Adrenal gland (tissue), 12 donors: Measurements from ENCODE around the gene KIRREL3. TPM values are rescaled to one million over a fixed set of nuclear protein-coding genes. Genes with fewer than 3 reads are reported as not detected.

Experiments used
- DNase-seq, 7 donors: peaks; one replicate each; pipeline ENCODE4 v3.0.0-alpha.2; 2019 to 2020
- H3K27ac ChIP-seq, 5 donors: fragments of 200-600 bp; sonication (generic) in 4 of 5; 1 replicate in 3 of 5; 2 replicates in 2 of 5; pipeline versions ENCODE4 v1.5.1 to v1.8.0; 2016 to 2020; ENCODE audit warnings: mild to moderate bottlenecking in 1 of 5
- H3K27me3 ChIP-seq: fragments of 200-600 bp; 2 replicates; pipeline ENCODE4 v1.8.0; 2021
- H3K36me3 ChIP-seq, 2 donors: fragments of 200-600 bp; replicated peaks in 1 of 2; 1 replicate in 1 of 2; 2 replicates in 1 of 2; pipeline versions ENCODE4 v1.5.1 to v1.8.0; 2018 to 2022
- H3K4me1 ChIP-seq, 2 donors: fragments of 200-600 bp; replicated peaks in 1 of 2; 1 replicate in 1 of 2; 2 replicates in 1 of 2; pipeline versions ENCODE4 v1.5.1 to v1.8.0; 2018 to 2021
- H3K4me3 ChIP-seq, 4 donors: fragments of 200-600 bp; sonication (generic) in 3 of 4; one replicate each; pipeline ENCODE4 v1.5.1; 2016 to 2018
- H3K9me3 ChIP-seq, 3 donors: fragments of 200-600 bp; sonication (generic) in 1 of 3; replicated peaks in 1 of 3; 1 replicate in 2 of 3; 2 replicates in 1 of 3; pipeline versions ENCODE4 v1.5.1 to v1.8.0; 2016 to 2021
- POLR2A ChIP-seq, 2 donors: fragments of 450-650 bp; IDR thresholded peaks; one replicate each; pipeline ENCODE4 v1.6.1; 2017; ENCODE audit warnings: antibody characterized with exemption in 2 of 2, mild to moderate bottlenecking in 2 of 2, moderate library complexity in 1 of 2
- WGBS, 4 donors: extraction: QIAGEN DNeasy Blood & Tissue Kit in 2 of 4; methylation state at CpG; one replicate each; pipeline versions ENCODE4 v1.1.5 to v1.1.7; 2013 to 2017; 5-methylcytosine and 5-hydroxymethylcytosine counted together
- intact Hi-C, 2 donors: fragments of 100-400 bp; cut with DNase I; formaldehyde crosslinking; loops; one replicate each; pipeline versions ENCODE4 v1.14.1 to v1.15.0; 2022 to 2023
- polyA plus RNA-seq, 3 donors: library from polyadenylated mRNA; stranded (reverse); fragments of 200-250 nt in 2 of 3; fragments of 350-450 nt in 1 of 3; fragmentation: Illumina TruSeq in 1 of 3; extraction: RNeasy Lipid Tissue Mini Kit (QIAGEN cat#74804) in 1 of 3; gene quantifications; one replicate each; pipeline ENCODE4 v1.2.3, GENCODE V29; 2013 to 2014
- total RNA-seq, 9 donors: library from RNA; depleted of rRNA in 4 of 9; stranded (reverse); fragments of >200 nt in 4 of 9; fragments of 120-200 nt in 1 of 9; fragmentation: NEBNext Ultra II Directional in 1 of 9; extraction: Animal tissue kit (Norgen Biotek cat#: 25700) in 1 of 9; gene quantifications; one replicate each; pipeline versions ENCODE4 v1.1.0 to v1.2.4, GENCODE V29; 2013 to 2023
- TF ChIP-seq, protein P1 (sequence below), 6 experiments: fragments of 450-650 bp in 4 of 6; fragments of 200-600 bp in 2 of 6; sonication (generic) in 1 of 6; IDR thresholded peaks; 1 replicate in 5 of 6; 2 replicates in 1 of 6; pipeline versions ENCODE4 v1.5.1 to v1.8.0; 2016 to 2021; ENCODE audit warnings: antibody characterized with exemption in 6 of 6, mild to moderate bottlenecking in 2 of 6, moderate library complexity in 1 of 6
- donor health status: healthy with polysubstance abuse.
- donor health status: Bipolar disorder and iron deficiency.
- donor health status: DM: yes; HTN: yes; CAD: no.
- donor health status: DM: no; HTN: no; CAD: no.
- donor health status: DM: no; HTN: no; CAD: no.
- donor health status: DM: yes; HTN: yes; CAD: no.

KIRREL3 gene
- total and polyA plus RNA-seq, 12 donors, result 0.07 to 4.1 (median 0.64) TPM; not detected in 1

DNA sequence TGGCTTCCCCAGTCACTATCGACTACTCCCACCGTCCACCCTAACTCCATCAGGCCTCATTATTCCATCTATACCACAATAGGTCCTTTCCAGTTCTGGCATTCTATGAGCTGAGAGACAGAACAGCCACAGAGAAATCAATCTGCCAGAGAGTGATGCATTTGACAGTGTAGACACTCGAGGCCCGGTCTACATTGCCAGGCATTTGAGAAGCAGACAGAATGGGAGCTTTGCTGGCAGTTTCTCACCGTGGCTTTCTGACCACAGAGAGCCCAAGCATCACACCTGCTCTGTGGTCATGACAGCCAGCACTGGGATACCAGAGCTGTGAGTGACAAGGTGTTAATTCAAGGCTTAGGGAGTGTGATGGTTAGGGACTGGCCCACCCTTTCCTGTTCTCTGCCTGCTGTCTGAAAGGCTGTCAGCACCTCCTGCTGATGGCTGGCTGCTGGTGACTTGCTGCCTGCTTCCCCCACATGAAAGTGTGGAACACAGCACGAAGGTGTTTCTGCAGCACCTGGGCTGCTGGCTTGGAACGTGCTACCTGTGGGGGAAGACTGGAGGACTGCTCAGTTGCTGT lies 137.8 kb downstream of the KIRREL3 start:
- TF ChIP-seq POLR2A (IDR thresholded peaks at IDR 0.05), result no peak
- TF ChIP-seq, protein P1, sequence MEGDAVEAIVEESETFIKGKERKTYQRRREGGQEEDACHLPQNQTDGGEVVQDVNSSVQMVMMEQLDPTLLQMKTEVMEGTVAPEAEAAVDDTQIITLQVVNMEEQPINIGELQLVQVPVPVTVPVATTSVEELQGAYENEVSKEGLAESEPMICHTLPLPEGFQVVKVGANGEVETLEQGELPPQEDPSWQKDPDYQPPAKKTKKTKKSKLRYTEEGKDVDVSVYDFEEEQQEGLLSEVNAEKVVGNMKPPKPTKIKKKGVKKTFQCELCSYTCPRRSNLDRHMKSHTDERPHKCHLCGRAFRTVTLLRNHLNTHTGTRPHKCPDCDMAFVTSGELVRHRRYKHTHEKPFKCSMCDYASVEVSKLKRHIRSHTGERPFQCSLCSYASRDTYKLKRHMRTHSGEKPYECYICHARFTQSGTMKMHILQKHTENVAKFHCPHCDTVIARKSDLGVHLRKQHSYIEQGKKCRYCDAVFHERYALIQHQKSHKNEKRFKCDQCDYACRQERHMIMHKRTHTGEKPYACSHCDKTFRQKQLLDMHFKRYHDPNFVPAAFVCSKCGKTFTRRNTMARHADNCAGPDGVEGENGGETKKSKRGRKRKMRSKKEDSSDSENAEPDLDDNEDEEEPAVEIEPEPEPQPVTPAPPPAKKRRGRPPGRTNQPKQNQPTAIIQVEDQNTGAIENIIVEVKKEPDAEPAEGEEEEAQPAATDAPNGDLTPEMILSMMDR (IDR thresholded peaks at IDR 0.05), result no peak
- H3K4me1 ChIP-seq, result no peaks in the 10 kb centered on the region
- WGBS, 4 donors, result 73 to 87% (median 80%) methylated on average over 7 of the region's 7 CpGs
- no peaks in the 10 kb centered on the region for H3K36me3 ChIP-seq
- H3K9me3 ChIP-seq, result no peaks in the 10 kb centered on the region
- no peaks in the 10 kb centered on the region for H3K27me3 ChIP-seq
- DNase-seq, result no peak
- no peak overlapping the region for H3K4me3 ChIP-seq
- intact Hi-C loops, result no loop called here
- H3K27ac ChIP-seq, result no peak overlapping the region

DNA sequence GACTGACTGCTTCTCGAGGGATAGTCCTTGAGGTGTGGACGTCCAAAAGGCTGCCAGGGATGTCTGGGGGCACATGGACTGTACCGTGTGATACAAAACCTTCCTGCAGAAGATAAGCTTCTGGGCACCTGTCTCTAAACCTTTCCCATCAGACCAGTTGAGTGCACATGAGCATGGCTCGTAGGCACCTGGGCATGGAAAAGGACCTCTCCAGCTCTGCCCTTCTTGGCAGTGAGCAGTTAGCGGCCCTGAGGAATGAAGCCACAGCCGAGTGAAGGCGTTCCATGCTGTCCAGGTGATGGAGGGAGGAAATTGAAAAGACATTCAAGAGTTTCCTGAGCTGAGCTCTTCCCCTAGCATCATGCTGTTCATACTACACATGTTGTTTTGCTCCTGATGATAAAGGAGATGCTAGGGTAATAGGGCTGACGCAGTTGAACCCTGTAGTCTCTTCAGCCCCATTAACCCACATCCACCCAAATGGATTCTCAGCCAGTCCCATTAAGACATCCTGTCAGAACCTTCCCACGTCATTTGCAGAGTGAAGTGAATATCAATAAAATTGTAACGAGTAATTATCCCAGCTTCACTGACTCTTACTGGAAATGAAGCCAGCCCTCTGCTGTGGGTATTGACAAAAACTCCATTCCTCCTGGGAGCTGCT lies 138.6 kb downstream of the KIRREL3 start:
- Histone ChIP-seq H3K27ac (no peak overlapping the region), H3K9me3 (no peaks in the 10 kb centered on the region), H3K36me3 (no peaks in the 10 kb centered on the region), H3K4me1 (no peaks in the 10 kb centered on the region), H3K4me3 (no peak overlapping the region), H3K27me3 (no peaks in the 10 kb centered on the region)
- DNase-seq, result no peak
- no peak for TF ChIP-seq POLR2A (IDR thresholded peaks at IDR 0.05)
- TF ChIP-seq, protein P1 (IDR thresholded peaks at IDR 0.05), result no peak
- WGBS, 4 donors, result 75 to 86% (median 84%) methylated on average over 10 of the region's 10 CpGs
- intact Hi-C loops, result no loop called here

DNA sequence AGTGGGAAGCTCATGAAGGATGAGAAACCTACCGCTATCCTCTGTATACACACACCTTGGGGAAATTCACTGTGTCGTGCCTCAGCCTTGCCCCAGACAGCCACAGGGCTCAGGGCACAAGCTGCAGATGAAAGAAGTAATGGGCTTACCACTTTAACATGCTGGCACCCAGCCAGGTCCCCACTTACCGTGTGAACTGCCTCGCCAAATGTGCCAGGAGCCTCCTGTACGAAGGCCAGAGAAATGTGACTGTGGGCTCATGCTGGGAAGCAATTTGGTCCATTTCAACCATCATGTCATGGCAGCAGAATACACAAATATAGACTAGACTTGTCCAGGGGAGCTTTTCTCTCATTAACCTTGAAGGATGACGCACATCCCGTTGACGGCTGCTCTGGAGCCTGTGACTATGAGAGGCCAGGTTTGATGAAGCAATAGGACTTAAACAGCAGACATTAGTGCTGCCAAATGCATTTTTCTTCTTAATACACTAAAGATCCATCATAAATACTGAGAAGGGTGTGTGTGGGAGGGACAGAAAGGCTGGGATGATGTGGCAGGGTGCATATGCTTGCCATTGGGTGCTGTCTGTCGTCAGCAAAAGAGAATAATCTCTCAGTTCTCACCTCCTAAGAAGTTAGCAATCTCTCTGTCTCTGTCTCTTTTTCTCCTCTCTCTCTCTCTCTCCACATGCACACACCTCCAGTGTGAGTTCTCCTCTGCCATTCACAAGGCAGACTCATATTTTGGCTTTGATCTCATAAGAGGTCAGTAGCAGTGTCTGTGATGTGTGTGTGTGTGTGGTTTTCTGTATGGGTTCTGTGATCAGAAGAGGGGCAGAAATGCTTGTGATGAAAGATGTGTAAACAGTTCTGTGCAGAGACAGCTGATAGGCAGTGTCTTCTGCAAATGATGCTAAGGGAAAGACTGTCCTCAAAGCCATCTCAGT lies 142.4 kb downstream of the KIRREL3 start:
- Histone ChIP-seq H3K36me3 (no peaks in the 10 kb centered on the region), H3K4me1 (no peaks in the 10 kb centered on the region), H3K27me3 (no peaks in the 10 kb centered on the region), H3K9me3 (no peaks in the 10 kb centered on the region), H3K4me3 (no peak overlapping the region), H3K27ac (peak overlapping the region in 1 of 5 donors; percentile 10)
- intact Hi-C loops, result no loop called here
- DNase-seq, result peak; percentile 47 to 83 (median 62)
- TF ChIP-seq, protein P1 (IDR thresholded peaks at IDR 0.05), result no peak
- no peak for TF ChIP-seq POLR2A (IDR thresholded peaks at IDR 0.05)
- WGBS, 4 donors, result 36 to 58% (median 47%) methylated on average over 9 of the region's 9 CpGs

DNA sequence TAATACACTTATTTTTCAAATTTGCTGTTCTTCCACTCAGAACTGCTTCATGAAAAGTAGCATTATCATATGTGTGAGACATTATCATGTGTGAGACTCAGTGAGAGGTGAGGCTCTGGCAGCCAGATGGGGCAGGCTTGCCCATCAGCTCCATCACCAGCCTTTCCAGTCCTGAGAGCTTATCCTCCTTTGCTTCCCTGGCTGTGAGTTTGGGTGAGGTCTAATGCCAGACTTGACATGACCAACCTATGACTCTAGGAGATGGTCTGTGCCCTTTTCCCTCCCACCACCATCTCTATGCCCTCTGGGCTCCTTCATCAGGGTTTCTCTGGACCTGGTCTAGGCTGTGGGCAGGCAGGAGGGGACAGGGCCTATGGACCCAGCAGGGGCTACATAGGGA lies 145.0 kb downstream of the KIRREL3 start:
- intact Hi-C loops, result no loop called here
- DNase-seq, result no peak
- TF ChIP-seq, protein P1 (IDR thresholded peaks at IDR 0.05), result no peak
- no peak for TF ChIP-seq POLR2A (IDR thresholded peaks at IDR 0.05)
- Histone ChIP-seq H3K4me3 (no peak overlapping the region), H3K4me1 (no peaks in the 10 kb centered on the region), H3K9me3 (no peaks in the 10 kb centered on the region), H3K27me3 (no peaks in the 10 kb centered on the region), H3K27ac (no peak overlapping the region), H3K36me3 (no peaks in the 10 kb centered on the region)
